Mesendoderm (in vitro differentiated cells): ENCODE data around the gene NXF3.

Source experiments
- DNase-seq: peaks from one replicate; pipeline ENCODE4 v3.0.0; 2013
- H2AK5ac ChIP-seq: 2 replicates; pipeline ENCODE4 v1.6.1; 2013; ENCODE audit warnings: low read length, inconsistent platforms
- H2BK120ac ChIP-seq: 2 replicates; pipeline ENCODE4 v1.6.1; 2013; ENCODE audit warnings: low read depth, mild to moderate bottlenecking, low read length, moderate library complexity, mixed read lengths
- H2BK15ac ChIP-seq: replicated peaks from 2 replicates; pipeline ENCODE4 v1.6.1; 2013; ENCODE audit warnings: low read depth, mild to moderate bottlenecking, moderate library complexity
- H2BK5ac ChIP-seq: 2 replicates; pipeline ENCODE4 v1.6.1; 2013; ENCODE audit warnings: low read length, inconsistent platforms
- H3K18ac ChIP-seq: 2 replicates; pipeline ENCODE4 v1.6.1; 2013; ENCODE audit warnings: mild to moderate bottlenecking, low read length, mixed read lengths
- H3K23ac ChIP-seq: one replicate; pipeline ENCODE4 v1.6.1; 2013; ENCODE audit warnings: low read length
- H3K27ac ChIP-seq: 2 replicates; pipeline ENCODE4 v1.5.1; 2013; ENCODE audit warnings: low read depth, mild to moderate bottlenecking, inconsistent platforms, low read length, moderate library complexity
- H3K27me3 ChIP-seq: 2 replicates; pipeline ENCODE4 v1.6.1; 2013; ENCODE audit warnings: low read length, control low read depth, mild to moderate bottlenecking, inconsistent platforms; ENCODE audit not compliant: insufficient read depth, poor library complexity
- H3K36me3 ChIP-seq: 2 replicates; pipeline ENCODE4 v1.6.1; 2013; ENCODE audit warnings: low read length, inconsistent platforms; ENCODE audit not compliant: control insufficient read depth, insufficient read depth
- H3K4ac ChIP-seq: one replicate; pipeline ENCODE4 v1.6.1; 2013; ENCODE audit warnings: low read depth, mild to moderate bottlenecking, low read length, moderate library complexity
- H3K4me1 ChIP-seq: 2 replicates; pipeline ENCODE4 v1.6.1; 2013; ENCODE audit warnings: low read depth, low read length, inconsistent platforms; ENCODE audit not compliant: control insufficient read depth
- H3K4me2 ChIP-seq: 2 replicates; pipeline ENCODE4 v1.6.1; 2013; ENCODE audit warnings: low read length
- H3K4me3 ChIP-seq: 2 replicates; pipeline ENCODE4 v1.5.1; 2013; ENCODE audit warnings: mild to moderate bottlenecking, low read length
- H3K56ac ChIP-seq: one replicate; pipeline ENCODE4 v1.6.1; 2013; ENCODE audit warnings: low read length
- H3K79me1 ChIP-seq: 2 replicates; pipeline ENCODE4 v1.6.1; 2013; ENCODE audit warnings: low read length, inconsistent platforms
- H3K79me2 ChIP-seq: 2 replicates; pipeline ENCODE4 v1.6.1; 2013; ENCODE audit warnings: mild to moderate bottlenecking, low read length; ENCODE audit not compliant: control insufficient read depth, insufficient read depth
- H3K9ac ChIP-seq: 2 replicates; pipeline ENCODE4 v1.6.1; 2013; ENCODE audit warnings: low read length, inconsistent platforms
- H4K5ac ChIP-seq: one replicate; pipeline ENCODE4 v1.6.1; 2013; ENCODE audit warnings: low read length
- H4K8ac ChIP-seq: one replicate; pipeline ENCODE4 v1.6.1; 2013; ENCODE audit warnings: low read depth, mild to moderate bottlenecking, control low read depth, low read length, moderate library complexity
- WGBS: extraction: QIAGEN DNeasy Blood & Tissue Kit; methylation state at CpG from one replicate; pipeline ENCODE4 v1.1.7; 2013; ENCODE audit warnings: low lambda C conversion rate, missing lambda C conversion rate; ENCODE audit not compliant: insufficient coverage; ENCODE audit errors: extremely low coverage; 5-methylcytosine and 5-hydroxymethylcytosine counted together

NXF3 gene

GRCh38 chrX:103099691-103100090 is 6.7 kb upstream of the NXF3 start:
- no peaks in the 10 kb centered on the region for H3K79me1 ChIP-seq
- no peak overlapping the region for H3K27ac ChIP-seq
- no peak overlapping the region for H3K18ac ChIP-seq
- peak overlapping the region; percentile 7 for H3K56ac ChIP-seq
- no peak overlapping the region for H3K4ac ChIP-seq
- no peaks in the 10 kb centered on the region for H3K79me2 ChIP-seq
- DNase-seq = no peak
- H3K36me3 ChIP-seq = no peaks in the 10 kb centered on the region
- no peak overlapping the region for H4K5ac ChIP-seq
- no peak overlapping the region for H2BK120ac ChIP-seq
- no peak overlapping the region for H4K8ac ChIP-seq
- no peak overlapping the region for H2BK15ac ChIP-seq
- no peak overlapping the region for H2BK5ac ChIP-seq
- H3K23ac ChIP-seq = no peak overlapping the region
- no CpG with 5 or more reads among the region's 4 CpGs for WGBS
- H3K9ac ChIP-seq = no peak overlapping the region
- no peak overlapping the region for H3K4me3 ChIP-seq
- peaks cover 2% of the 10 kb centered on the region for H3K4me1 ChIP-seq
- no peak overlapping the region for H3K4me2 ChIP-seq
- no peaks in the 10 kb centered on the region for H3K27me3 ChIP-seq
- no peak overlapping the region for H2AK5ac ChIP-seq

- Histone ChIP-seq H3K79me2 (no peaks in the 10 kb centered on the region), H3K9ac (no peak overlapping the region), H2BK5ac (no peak overlapping the region), H4K8ac (no peak overlapping the region), H4K5ac (no peak overlapping the region), H2BK120ac (no peak overlapping the region), H3K4me2 (no peak overlapping the region), H3K4me1 (peaks cover 2% of the 10 kb centered on the region), H3K27me3 (no peaks in the 10 kb centered on the region), H3K18ac (no peak overlapping the region), H2AK5ac (no peak overlapping the region), H3K4ac (no peak overlapping the region), H3K56ac (no peak overlapping the region), H3K79me1 (no peaks in the 10 kb centered on the region), H3K27ac (no peak overlapping the region), H3K4me3 (no peak overlapping the region), H3K23ac (no peak overlapping the region), H3K36me3 (no peaks in the 10 kb centered on the region), H2BK15ac (no peak overlapping the region)
- no CpG with 5 or more reads among the region's 2 CpGs for WGBS
- DNase-seq = peak; percentile 51
These were observed 5.5 kb upstream of the NXF3 start for GRCh38 chrX:103098488-103098887.

- no peak overlapping the region for H3K23ac ChIP-seq
- H2BK15ac ChIP-seq = no peak overlapping the region
- no peaks in the 10 kb centered on the region for H3K79me2 ChIP-seq
- H3K27me3 ChIP-seq = no peaks in the 10 kb centered on the region
- H3K56ac ChIP-seq = no peak overlapping the region
- H3K9ac ChIP-seq = no peak overlapping the region
- no peak overlapping the region for H4K5ac ChIP-seq
- H3K4ac ChIP-seq = no peak overlapping the region
- H4K8ac ChIP-seq = no peak overlapping the region
- no peak overlapping the region for H2AK5ac ChIP-seq
- H3K4me3 ChIP-seq = no peak overlapping the region
- H3K27ac ChIP-seq = no peak overlapping the region
- H2BK5ac ChIP-seq = no peak overlapping the region
- no CpG with 5 or more reads among the region's 6 CpGs for WGBS
- no peak overlapping the region for H3K4me2 ChIP-seq
- no peak overlapping the region for H2BK120ac ChIP-seq
- H3K36me3 ChIP-seq = no peaks in the 10 kb centered on the region
- H3K4me1 ChIP-seq = no peaks in the 10 kb centered on the region
- no peak overlapping the region for H3K18ac ChIP-seq
- DNase-seq = no peak
- no peaks in the 10 kb centered on the region for H3K79me1 ChIP-seq
These were observed 11.9 kb downstream of the NXF3 start for GRCh38 chrX:103081051-103081450.

DNA sequence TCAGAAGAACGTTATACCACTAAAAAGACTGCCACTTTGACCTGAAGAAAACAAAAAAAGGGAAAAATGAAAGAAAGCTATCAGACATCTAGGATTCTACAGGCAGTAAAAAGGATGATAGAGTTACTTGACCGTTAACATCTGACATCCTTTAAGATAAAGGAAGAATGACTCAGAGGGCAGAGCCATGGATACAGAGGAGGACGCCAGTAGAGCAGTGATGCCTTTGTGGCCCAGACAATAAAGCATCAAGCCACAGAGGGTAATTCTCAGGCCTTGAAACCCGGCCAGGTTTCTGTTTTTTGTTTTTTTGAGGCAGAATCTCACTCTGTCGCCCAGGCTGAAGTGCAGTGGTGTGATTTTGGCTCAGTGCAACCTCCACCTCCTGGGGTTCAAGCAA is 19.5 kb downstream of the NXF3 start:
- Histone ChIP-seq H2BK5ac (no peak overlapping the region), H3K4ac (no peak overlapping the region), H4K5ac (no peak overlapping the region), H3K4me1 (no peaks in the 10 kb centered on the region), H2BK15ac (no peak overlapping the region), H3K23ac (no peak overlapping the region), H3K18ac (no peak overlapping the region), H3K36me3 (no peaks in the 10 kb centered on the region), H2AK5ac (no peak overlapping the region), H3K27ac (no peak overlapping the region), H3K4me2 (no peak overlapping the region), H2BK120ac (no peak overlapping the region), H3K9ac (no peak overlapping the region), H3K79me1 (no peaks in the 10 kb centered on the region), H3K27me3 (no peaks in the 10 kb centered on the region), H3K56ac (no peak overlapping the region), H3K79me2 (no peaks in the 10 kb centered on the region), H4K8ac (no peak overlapping the region), H3K4me3 (no peak overlapping the region)
- WGBS = no CpG with 5 or more reads among the region's 5 CpGs
- DNase-seq = no peak

- Histone ChIP-seq H3K4ac (no peak overlapping the region), H3K4me3 (no peak overlapping the region), H3K36me3 (no peaks in the 10 kb centered on the region), H3K27ac (no peak overlapping the region), H3K9ac (no peak overlapping the region), H3K79me1 (no peaks in the 10 kb centered on the region), H2BK120ac (no peak overlapping the region), H3K18ac (no peak overlapping the region), H3K4me2 (no peak overlapping the region), H2BK5ac (no peak overlapping the region), H3K56ac (no peak overlapping the region), H2AK5ac (no peak overlapping the region), H3K27me3 (no peaks in the 10 kb centered on the region), H4K8ac (no peak overlapping the region), H4K5ac (no peak overlapping the region), H2BK15ac (no peak overlapping the region), H3K23ac (no peak overlapping the region), H3K4me1 (no peaks in the 10 kb centered on the region), H3K79me2 (no peaks in the 10 kb centered on the region)
- DNase-seq = no peak
- WGBS = no CpG with 5 or more reads among the region's 1 CpG
These were observed 26.3 kb downstream of the NXF3 start for GRCh38 chrX:103066606-103067005.

DNA sequence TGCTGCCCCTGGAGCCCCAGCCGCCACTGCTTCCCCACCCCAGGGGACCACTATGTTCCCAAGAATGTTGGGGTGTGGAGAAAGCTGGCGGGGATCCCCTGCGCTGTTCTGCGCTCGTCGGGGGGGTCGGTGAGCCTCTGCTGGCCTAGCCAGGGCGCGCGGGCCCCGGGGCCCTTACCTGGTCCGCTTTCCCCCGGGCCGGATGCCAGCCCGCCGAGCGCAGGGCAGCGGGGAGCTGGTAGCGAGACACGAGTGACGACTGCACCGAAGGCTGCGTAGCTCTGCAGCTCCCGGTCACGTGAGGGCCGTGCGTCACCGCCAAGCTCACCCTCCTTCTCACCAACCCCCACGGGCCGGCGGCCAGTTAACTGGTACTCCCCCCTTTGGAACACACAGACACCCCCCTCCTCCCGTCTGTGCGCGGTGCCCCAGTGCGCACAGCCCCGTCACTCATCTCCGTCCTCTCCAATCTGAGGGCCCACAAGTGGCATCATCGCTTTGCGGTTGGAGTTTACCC is 29.0 kb downstream of the NXF3 start, which contains the start of gene BEX1:
BEX1 (minus strand) TSS at position 254 of the 517 bp plus-strand sequence. CDS start 897 bp downstream, outside the sequence.
- Histone ChIP-seq H3K18ac (no peak within 1 kb of the TSS), H3K4ac (peak within 1 kb of the TSS; percentile 66), H2AK5ac (no peak within 1 kb of the TSS), H3K23ac (no peak within 1 kb of the TSS), H3K79me2 (no peaks in the 10 kb centered on the region), H4K5ac (no peak within 1 kb of the TSS), H2BK5ac (no peak within 1 kb of the TSS), H4K8ac (no peak within 1 kb of the TSS), H3K79me1 (no peaks in the 10 kb centered on the region), H3K4me1 (no peaks in the 10 kb centered on the region), H3K4me2 (peak within 1 kb of the TSS; percentile 18), H3K9ac (peak within 1 kb of the TSS; percentile 68), H2BK120ac (no peak within 1 kb of the TSS), H3K56ac (peak within 1 kb of the TSS; percentile 74), H2BK15ac (no peak within 1 kb of the TSS), H3K4me3 (peak within 1 kb of the TSS; percentile 46), H3K27me3 (no peaks in the 10 kb centered on the region), H3K27ac (no peak within 1 kb of the TSS), H3K36me3 (no peaks in the 10 kb centered on the region)
- peak; percentile 76 for DNase-seq
- no CpG with 5 or more reads among the region's 39 CpGs for WGBS
